ENCODE measurements around the gene TRMT5. TPM values are rescaled to one million over a fixed set of nuclear protein-coding genes. Genes with fewer than 3 reads are reported as not detected.

TRMT5 gene
- total and polyA plus RNA-seq, 2 of the 4 experiments (the other 2 are of a cell fraction): 5.0 to 10.4 TPM

- Histone ChIP-seq H2BK15ac (ENCODE audit: low read depth, low read length) (no peak overlapping the region), H2BK5ac (ENCODE audit: low read depth, low read length, poor library complexity, severe bottlenecking) (no peak overlapping the region), H2BK20ac (ENCODE audit: low read depth, low read length) (no peak overlapping the region), H3K4me1 (ENCODE audit: control insufficient read depth, insufficient read depth, low read length) (no peaks in the 10 kb centered on the region), H4K20me1 (ENCODE audit: insufficient read depth, low read length) (no peaks in the 10 kb centered on the region), H3K14ac (replicated peaks; ENCODE audit: low read depth, low read length) (no peak overlapping the region), H2AFZ (replicated peaks; ENCODE audit: low read length, poor library complexity) (no peak overlapping the region), H3K79me1 (ENCODE audit: low read depth in 1 of 2, low read length in 2 of 2) (peaks cover 4 to 34% of the 10 kb centered on the region in 2 experiments; a peak in 3 of 4 replicates), H3K4ac (ENCODE audit: low read depth, low read length) (no peak overlapping the region), H3K23ac (ENCODE audit: low read depth, low read length) (no peak overlapping the region), H3K36me3 (ENCODE audit: control insufficient read depth, insufficient read depth, low read length) (peaks cover 10% of the 10 kb centered on the region), H3K18ac (ENCODE audit: low read depth, low read length) (no peak overlapping the region), H3K9ac (ENCODE audit: low read depth, low read length) (no peak overlapping the region), H2AK9ac (replicated peaks; ENCODE audit: low read depth, low read length, poor library complexity) (no peak overlapping the region), H3K9me3 (ENCODE audit: control insufficient read depth, insufficient read depth, low read length) (peaks cover 2% of the 10 kb centered on the region; the same call in 1 of the 2 replicates), H3K27ac (ENCODE audit: insufficient read depth, low read length) (no peak overlapping the region), H3K4me3 (ENCODE audit: insufficient read depth, low read depth, low read length) (no peak overlapping the region), H4K91ac (ENCODE audit: insufficient read depth, low read depth, low read length) (no peak overlapping the region), H3K27me3 (ENCODE audit: control insufficient read depth, insufficient read depth, low read length) (no peaks in the 10 kb centered on the region), H3K4me2 (ENCODE audit: low read depth, low read length) (no peak overlapping the region), H3K9me1 (ENCODE audit: insufficient read depth, low read length) (peaks cover 4% of the 10 kb centered on the region; the same call in 1 of the 2 replicates), H2BK120ac (ENCODE audit: low read depth, low read length) (no peak overlapping the region), H4K5ac (ENCODE audit: low read depth, low read length) (no peak overlapping the region), H2AK5ac (ENCODE audit: low read depth, low read length) (no peak overlapping the region), H4K8ac (ENCODE audit: low read depth in 2 of 2, low read length in 2 of 2) (no peak overlapping the region), H3K56ac (ENCODE audit: extremely low read depth, insufficient read depth, low read length) (no peak overlapping the region)
- CTCF ChIA-PET: no interaction called here
- TF ChIP-seq POLR2A (IDR thresholded peaks at IDR 0.05; ENCODE audit: low read depth, low read length) (no peak), MAZ (IDR thresholded peaks at IDR 0.05; ENCODE audit: borderline replicate concordance, low read depth, low read length) (no peak), NFE2L2 (IDR thresholded peaks at IDR 0.05; ENCODE audit: low read depth, low read length) (no peak), USF2 (IDR thresholded peaks at IDR 0.05; ENCODE audit: low read depth, low read length) (no peak)
- intact Hi-C loops (cut with micrococcal nuclease) (no loop called here), dilution Hi-C loops (cut with HindIII; ENCODE audit: low sequenced_read_pairs, unreplicated experiment) (no loop called here), in situ Hi-C loops (cut with MboI; ENCODE audit: low sequenced_read_pairs) (loop anchor here (25.0 kb wide), 1 partner anchor 361 kb away; the partner anchor contains the start of gene SIX1)
- DNase-seq (no peak), ATAC-seq (ENCODE audit: low read depth) (no peak)
- POLR2A ChIA-PET (ENCODE audit: unreplicated experiment): no interaction called here
- WGBS, 2 experiments (ENCODE audit: extremely low coverage in 2 of 2, insufficient read length in 1 of 2): no CpG with 5 or more reads among the region's 9 CpGs
- BruUV-seq (replicated peaks): no TSS peak
Observed at GRCh38 chr14:60998617-60999016, 17.7 kb upstream of the TRMT5 start.

Measured in IMR-90 (cell line).